Measurements from ENCODE around the gene LRWD1.
"Not testable (repeated sequence)": the region's sequence is repeated elsewhere in the genome, so short reads cannot be mapped to it uniquely, and the experiment has no call there.

GRCh38 chr7:102516951-102517350, 52.2 kb downstream of the LRWD1 start:
- TF ChIP-seq CTCF, POLR2A, EP300, POLR2AphosphoS5 (IDR thresholded peaks at IDR 0.05): not testable (repeated sequence)

Data from sigmoid colon (tissue), 4 donors.